ENCODE measurements around the gene CLEC3B. TPM values are rescaled to one million over a fixed set of nuclear protein-coding genes. Genes with fewer than 3 reads are reported as not detected.
A peak's percentile ranks its signal among the peaks of the same experiment; 100 is the strongest.
"Not testable (repeated sequence)": the region's sequence is repeated elsewhere in the genome, so short reads cannot be mapped to it uniquely, and the experiment has no call there.

Gene CLEC3B
- total RNA-seq, 1 donor from 2014 or later = 80.8 TPM

DNA sequence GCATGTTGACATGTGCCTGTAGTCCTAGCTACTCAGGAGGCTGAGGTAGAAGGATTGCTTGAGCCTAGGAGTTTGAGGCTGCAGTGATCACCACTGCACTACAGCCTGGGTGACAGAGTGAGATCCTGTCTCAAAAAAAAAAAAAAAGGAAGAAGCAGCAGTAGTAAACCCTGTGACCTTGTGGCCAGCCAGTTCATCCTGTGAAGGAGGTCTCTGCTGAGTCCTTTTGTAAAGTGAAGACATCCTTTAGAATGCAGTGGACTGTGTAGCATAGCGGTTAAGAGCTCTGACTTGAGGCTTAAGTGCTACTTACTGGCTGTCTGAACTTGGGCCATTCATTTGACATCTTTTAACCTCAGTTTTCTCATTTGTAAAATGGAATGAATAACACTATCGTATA lies 41.8 kb upstream of the CLEC3B start:
- DNase-seq = no peak
- H3K4me3 ChIP-seq = no peak overlapping the region
- TF ChIP-seq, protein P1, sequence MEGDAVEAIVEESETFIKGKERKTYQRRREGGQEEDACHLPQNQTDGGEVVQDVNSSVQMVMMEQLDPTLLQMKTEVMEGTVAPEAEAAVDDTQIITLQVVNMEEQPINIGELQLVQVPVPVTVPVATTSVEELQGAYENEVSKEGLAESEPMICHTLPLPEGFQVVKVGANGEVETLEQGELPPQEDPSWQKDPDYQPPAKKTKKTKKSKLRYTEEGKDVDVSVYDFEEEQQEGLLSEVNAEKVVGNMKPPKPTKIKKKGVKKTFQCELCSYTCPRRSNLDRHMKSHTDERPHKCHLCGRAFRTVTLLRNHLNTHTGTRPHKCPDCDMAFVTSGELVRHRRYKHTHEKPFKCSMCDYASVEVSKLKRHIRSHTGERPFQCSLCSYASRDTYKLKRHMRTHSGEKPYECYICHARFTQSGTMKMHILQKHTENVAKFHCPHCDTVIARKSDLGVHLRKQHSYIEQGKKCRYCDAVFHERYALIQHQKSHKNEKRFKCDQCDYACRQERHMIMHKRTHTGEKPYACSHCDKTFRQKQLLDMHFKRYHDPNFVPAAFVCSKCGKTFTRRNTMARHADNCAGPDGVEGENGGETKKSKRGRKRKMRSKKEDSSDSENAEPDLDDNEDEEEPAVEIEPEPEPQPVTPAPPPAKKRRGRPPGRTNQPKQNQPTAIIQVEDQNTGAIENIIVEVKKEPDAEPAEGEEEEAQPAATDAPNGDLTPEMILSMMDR (IDR thresholded peaks at IDR 0.05; ENCODE audit: borderline replicate concordance) = no peak
- no peak overlapping the region for H3K27ac ChIP-seq (replicated peaks)
- H3K27me3 ChIP-seq (ENCODE audit: low read depth) = no peaks in the 10 kb centered on the region
- no peaks in the 10 kb centered on the region for H3K36me3 ChIP-seq
- H3K9me3 ChIP-seq (replicated peaks) = no peaks in the 10 kb centered on the region
- peaks cover 64% of the 10 kb centered on the region for H3K4me1 ChIP-seq
- intact Hi-C loops (cut with micrococcal nuclease) = no loop called here

DNA sequence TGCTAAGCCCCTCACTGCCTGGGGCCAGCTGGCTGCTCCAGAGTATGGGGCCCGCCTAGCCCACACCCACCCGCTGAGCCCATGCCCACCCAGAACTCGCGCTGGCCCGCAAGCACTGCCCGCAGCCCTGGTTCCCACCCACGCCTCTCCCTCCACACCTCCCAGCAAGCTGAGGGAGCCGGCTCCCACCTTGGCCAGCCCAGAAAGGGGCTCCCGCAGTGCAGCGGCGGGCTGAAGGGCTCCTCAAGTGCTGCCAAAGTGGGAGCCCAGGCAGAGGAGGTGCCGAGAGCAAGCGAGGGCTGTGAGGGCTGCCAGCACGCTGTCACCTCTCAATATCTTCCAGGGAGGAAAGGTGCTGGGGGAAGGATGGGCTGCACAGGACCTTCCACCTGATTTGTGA lies 39.8 kb upstream of the CLEC3B start:
- peaks cover 67% of the 10 kb centered on the region for H3K4me1 ChIP-seq
- H3K9me3 ChIP-seq (replicated peaks); H3K27me3 ChIP-seq (ENCODE audit: low read depth); H3K27ac ChIP-seq (replicated peaks); DNase-seq; H3K4me3 ChIP-seq; intact Hi-C loops (cut with micrococcal nuclease): not testable (repeated sequence)
- H3K36me3 ChIP-seq = peaks cover 12% of the 10 kb centered on the region

DNA sequence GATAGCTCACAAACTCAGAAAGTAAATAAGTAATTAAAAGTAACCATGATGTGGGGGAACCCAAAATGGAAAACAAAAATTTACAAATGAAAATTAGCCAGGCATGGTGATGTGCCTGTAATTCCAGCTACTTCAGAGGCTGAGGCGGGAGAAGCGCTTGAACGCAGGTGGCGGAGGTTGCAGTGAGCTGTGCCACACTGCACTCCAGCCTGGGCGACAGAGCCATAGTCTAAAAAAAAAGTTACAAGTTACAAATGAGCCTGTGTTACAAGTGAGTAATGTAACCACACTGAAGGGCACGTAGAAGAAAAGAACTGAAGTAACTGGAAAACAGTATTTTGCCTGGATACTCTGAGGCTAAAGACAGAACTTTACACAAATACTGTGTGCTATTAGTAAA lies 38.8 kb upstream of the CLEC3B start:
- Histone ChIP-seq H3K9me3 (replicated peaks) (no peaks in the 10 kb centered on the region), H3K4me3 (no peak overlapping the region), H3K4me1 (peaks cover 61% of the 10 kb centered on the region), H3K27ac (replicated peaks) (no peak overlapping the region), H3K36me3 (peaks cover 18% of the 10 kb centered on the region), H3K27me3 (ENCODE audit: low read depth) (no peaks in the 10 kb centered on the region)
- TF ChIP-seq, protein P1 (IDR thresholded peaks at IDR 0.05; ENCODE audit: borderline replicate concordance) = no peak
- DNase-seq = no peak
- intact Hi-C loops (cut with micrococcal nuclease) = no loop called here

DNA sequence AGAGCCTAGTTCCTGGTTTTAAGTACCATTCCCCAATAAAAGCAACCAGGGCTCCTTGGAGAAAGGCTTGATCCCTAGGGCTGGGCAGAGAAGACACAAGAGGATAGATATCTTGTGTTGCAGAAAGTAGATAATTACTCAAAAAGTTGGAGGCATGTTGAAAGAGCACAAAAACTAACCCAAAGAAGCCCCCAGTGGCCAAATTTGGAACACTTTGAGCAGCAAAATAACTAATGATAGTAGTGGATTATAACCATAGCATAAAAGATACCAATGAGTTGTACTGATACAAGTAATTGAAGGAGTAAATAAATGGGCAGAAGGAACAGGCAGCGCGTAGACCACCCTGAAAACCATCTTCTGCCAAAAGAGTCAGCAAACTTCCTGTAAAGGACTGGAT lies 38.0 kb upstream of the CLEC3B start:
- Histone ChIP-seq H3K9me3 (replicated peaks) (no peaks in the 10 kb centered on the region), H3K4me1 (peaks cover 61% of the 10 kb centered on the region), H3K27ac (replicated peaks) (no peak overlapping the region), H3K4me3 (no peak overlapping the region), H3K36me3 (peaks cover 18% of the 10 kb centered on the region), H3K27me3 (ENCODE audit: low read depth) (no peaks in the 10 kb centered on the region)
- intact Hi-C loops (cut with micrococcal nuclease) = no loop called here
- TF ChIP-seq, protein P1 (IDR thresholded peaks at IDR 0.05; ENCODE audit: borderline replicate concordance) = peak; percentile 52
- DNase-seq = no peak

DNA sequence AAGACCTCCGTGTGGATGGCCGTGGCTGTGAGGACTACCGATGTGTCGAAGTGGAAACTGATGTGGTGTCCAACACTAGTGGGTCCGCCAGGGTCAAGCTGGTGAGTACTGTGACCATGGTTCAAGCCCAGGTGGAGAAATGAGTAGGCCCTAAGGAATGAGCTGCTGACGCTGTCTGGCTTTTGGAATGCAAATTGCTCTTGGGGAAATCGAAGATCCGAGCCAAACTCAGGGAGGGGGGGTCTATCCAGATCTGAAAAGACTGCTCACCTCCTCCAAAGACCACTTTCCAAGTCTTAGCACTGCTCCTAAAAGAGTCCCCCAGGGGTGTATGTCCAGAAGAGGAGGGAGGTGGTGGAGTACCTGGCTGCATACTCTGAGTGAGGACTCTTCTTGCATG lies 37.0 kb upstream of the CLEC3B start:
- Histone ChIP-seq H3K27me3 (ENCODE audit: low read depth) (no peaks in the 10 kb centered on the region), H3K9me3 (replicated peaks) (no peaks in the 10 kb centered on the region), H3K4me3 (no peak overlapping the region), H3K27ac (replicated peaks) (peak overlapping the region; percentile 62), H3K4me1 (peaks cover 61% of the 10 kb centered on the region), H3K36me3 (peaks cover 18% of the 10 kb centered on the region)
- intact Hi-C loops (cut with micrococcal nuclease) = no loop called here
- DNase-seq = no peak
- TF ChIP-seq, protein P1 (IDR thresholded peaks at IDR 0.05; ENCODE audit: borderline replicate concordance) = no peak

DNA sequence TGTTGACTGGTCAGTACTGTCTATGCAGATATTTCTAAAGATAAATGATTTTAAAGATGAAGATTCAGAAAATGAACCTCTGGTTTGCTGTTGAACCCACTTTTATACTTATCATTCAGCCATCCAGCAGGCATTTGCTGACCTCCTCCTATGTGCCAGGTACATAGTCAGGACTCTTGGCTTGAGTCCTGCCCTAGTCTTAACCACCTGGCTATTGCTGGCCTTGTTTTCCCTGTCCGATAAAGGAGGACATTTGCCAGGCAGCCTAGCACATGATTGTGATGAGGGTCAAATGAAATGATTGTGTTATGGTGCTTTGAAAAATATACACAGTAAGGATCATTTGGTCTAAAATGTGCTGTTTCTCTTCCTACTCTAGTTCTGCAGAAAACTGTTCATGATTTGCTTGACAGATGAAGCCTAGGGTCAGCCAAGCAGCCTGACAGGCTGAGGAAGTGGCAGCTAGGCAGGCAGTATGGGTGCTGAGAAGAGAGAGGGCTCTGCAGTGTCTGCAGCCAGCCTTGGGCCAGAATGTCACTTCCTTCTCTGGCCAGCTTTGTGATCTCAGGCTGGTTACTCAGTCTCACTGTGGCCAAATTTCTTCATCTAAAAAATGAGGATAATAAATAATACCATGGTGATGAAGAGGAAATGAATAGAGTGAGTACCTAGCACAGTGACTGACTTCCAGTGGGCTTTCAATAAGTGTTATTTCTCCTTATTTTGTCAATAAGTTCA lies 36.3 kb upstream of the CLEC3B start:
- Histone ChIP-seq H3K27me3 (ENCODE audit: low read depth) (no peaks in the 10 kb centered on the region), H3K4me1 (peaks cover 60% of the 10 kb centered on the region), H3K36me3 (peaks cover 18% of the 10 kb centered on the region), H3K27ac (replicated peaks) (peak overlapping the region; percentile 62), H3K4me3 (no peak overlapping the region), H3K9me3 (replicated peaks) (no peaks in the 10 kb centered on the region)
- TF ChIP-seq, protein P1 (IDR thresholded peaks at IDR 0.05; ENCODE audit: borderline replicate concordance) = no peak
- DNase-seq = no peak
- intact Hi-C loops (cut with micrococcal nuclease) = no loop called here
